ENCODE data around the gene ARMCX5. TPM values are rescaled to one million over a fixed set of nuclear protein-coding genes. Genes with fewer than 3 reads are reported as not detected.

The ARMCX5 gene
- total RNA-seq, 1 experiment from 2014 or later, result 14.6 TPM

- no peak overlapping the region for H2BK12ac ChIP-seq (ENCODE audit: insufficient read length, low read depth, low read length)
- H4K5ac ChIP-seq (ENCODE audit: insufficient read length, low read depth, low read length), result no peak overlapping the region
- no peak overlapping the region for H4K8ac ChIP-seq (replicated peaks; ENCODE audit: insufficient read length, low read depth, low read length)
- no peaks in the 10 kb centered on the region for H4K20me1 ChIP-seq (ENCODE audit: control insufficient read depth, insufficient read depth, insufficient read length)
- H3K79me1 ChIP-seq (ENCODE audit: insufficient read depth, low read depth, low read length, poor library complexity, severe bottlenecking), result no peaks in the 10 kb centered on the region
- H2BK5ac ChIP-seq (ENCODE audit: insufficient read length, low read length), result no peak overlapping the region
- peaks cover 15% of the 10 kb centered on the region for H3K9me3 ChIP-seq (ENCODE audit: control insufficient read depth, low read depth, low read length)
- no peak overlapping the region for H3K4me3 Mint-ChIP-seq
- no peak for DNase-seq
- H2BK15ac ChIP-seq (ENCODE audit: low read depth, low read length), result no peak overlapping the region
- H3K4ac ChIP-seq (ENCODE audit: low read depth, low read length), result no peak overlapping the region
- no peak overlapping the region for H2AFZ ChIP-seq (ENCODE audit: low read length)
- no peaks in the 10 kb centered on the region for H3K27me3 ChIP-seq (ENCODE audit: insufficient read depth, low read length)
- peaks cover 83 to 87% of the 10 kb centered on the region in 2 experiments for H3K9me3 Mint-ChIP-seq
- no peaks in the 10 kb centered on the region for H3K4me1 Mint-ChIP-seq
- no peak overlapping the region for H2BK120ac ChIP-seq (ENCODE audit: low read depth, low read length, poor library complexity, severe bottlenecking)
- WGBS (ENCODE audit: extremely low coverage, insufficient read length, low lambda C conversion rate), result no CpG with 5 or more reads among the region's 6 CpGs
- no peaks in the 10 kb centered on the region for H3K79me2 ChIP-seq (ENCODE audit: insufficient read depth, low read length)
- H3K18ac ChIP-seq (ENCODE audit: insufficient read length, low read depth, low read length), result no peak overlapping the region
- no peaks in the 10 kb centered on the region for H3K4me1 ChIP-seq (ENCODE audit: insufficient read depth, low read length)
- no peak overlapping the region for H3K56ac ChIP-seq (ENCODE audit: insufficient read length, low read depth, low read length)
- H4K91ac ChIP-seq (ENCODE audit: insufficient read length, low read depth, low read length), result no peak overlapping the region
- H3K14ac ChIP-seq (ENCODE audit: insufficient read depth, low read length), result no peak overlapping the region
- no peaks in the 10 kb centered on the region for H3K23me2 ChIP-seq (ENCODE audit: insufficient read length, low read depth, low read length, poor library complexity, severe bottlenecking)
- H3K27me3 Mint-ChIP-seq (ENCODE audit: low read depth), result no peaks in the 10 kb centered on the region
- no peak overlapping the region for H3K27ac ChIP-seq (ENCODE audit: insufficient read length, low read depth, low read length)
- no peak overlapping the region for H2AK5ac ChIP-seq (ENCODE audit: insufficient read length, low read length)
- H2BK20ac ChIP-seq (ENCODE audit: low read depth, low read length, poor library complexity, severe bottlenecking), result no peak overlapping the region
- no peak overlapping the region for H3K9ac ChIP-seq (ENCODE audit: extremely low read depth, insufficient read length, low read length)
- no peak for TF ChIP-seq CTCF (conservative IDR thresholded peaks at IDR 0.05)
- peaks cover 33 to 62% (median 35%) of the 10 kb centered on the region in 3 experiments for H3K36me3 Mint-ChIP-seq (ENCODE audit: insufficient read depth in 1 of 3, low read depth in 3 of 3)
- no peak overlapping the region for H3K4me2 ChIP-seq (ENCODE audit: insufficient read depth, insufficient read length, low read length)
- no peak overlapping the region for H3T11ph ChIP-seq (ENCODE audit: low read length)
- no peak overlapping the region for H3K23ac ChIP-seq (ENCODE audit: insufficient read length, low read depth, low read length)
- H3K27ac Mint-ChIP-seq, result no peak overlapping the region
Measured at GRCh38 chrX:102624105-102624504, 24.8 kb downstream of the ARMCX5 start.

All from H9 (cell line).